Pancreas (tissue), 10 donors: ENCODE data around the gene MINDY2. TPM values are rescaled to one million over a fixed set of nuclear protein-coding genes. Genes with fewer than 3 reads are reported as not detected.

Experiments used
- ATAC-seq, 4 donors: fragments of 200-7000 bp; cut with Tn5 transposase; one replicate each; pipeline versions ENCODE4 v1.8.0 to v1.9.1; 2020; ENCODE audit warnings: mild to moderate bottlenecking in 4 of 4, moderate library complexity in 4 of 4
- DNase-seq, 6 donors: peaks; one replicate each; pipeline ENCODE4 v3.0.0-alpha.2; 2020
- FAIRE-seq: peaks from 2 replicates; lab custom pipeline; 2012; peaks lifted over from hg19 to GRCh38; lab: Jason Lieb, UNC
- H3K27ac ChIP-seq, 4 donors: fragments of 200-600 bp; sonication (generic); 1 replicate in 3 of 4; 2 replicates in 1 of 4; pipeline versions ENCODE4 v1.5.0 to v1.8.0; 2020
- H3K27me3 ChIP-seq, 4 donors: fragments of 200-600 bp; one replicate each; pipeline ENCODE4 v1.8.0; 2021
- H3K36me3 ChIP-seq, 3 donors: fragments of 200-600 bp; sonication (generic) in 1 of 3; one replicate each; pipeline versions ENCODE4 v1.5.0 to v1.8.0; 2020 to 2021
- H3K4me1 ChIP-seq, 3 donors: fragments of 200-600 bp; one replicate each; pipeline ENCODE4 v1.8.0; 2021
- H3K4me3 ChIP-seq, 4 donors: fragments of 200-600 bp; sonication (generic) in 2 of 4; one replicate each; pipeline versions ENCODE4 v1.5.0 to v1.8.0; 2020 to 2021
- H3K9me3 ChIP-seq, 4 donors: fragments of 200-600 bp; one replicate each; pipeline ENCODE4 v1.8.0; 2021
- CTCF ChIP-seq, 4 donors: fragments of 200-600 bp; sonication (generic) in 3 of 4; IDR thresholded peaks; one replicate each; pipeline versions ENCODE4 v1.5.0 to v1.8.0; 2021; ENCODE audit warnings: antibody characterized with exemption in 4 of 4
- WGBS, 2 donors: extraction: QIAGEN DNeasy Blood & Tissue Kit; methylation state at CpG; one replicate each; pipeline ENCODE4 v1.1.7; 2013; 5-methylcytosine and 5-hydroxymethylcytosine counted together
- intact Hi-C, 3 donors: fragments of 100-400 bp; cut with DNase I; formaldehyde crosslinking; loops; one replicate each; pipeline versions ENCODE4 v1.11.1 to v1.14.2; 2022
- polyA plus RNA-seq, 2 donors: library from polyadenylated mRNA; stranded (reverse); fragments of 200-250 nt; gene quantifications; one replicate each; pipeline ENCODE4 v1.2.3, GENCODE V29; 2013
- total RNA-seq, 6 donors: library from RNA; stranded (reverse); fragmentation: NEBNext Ultra II Directional in 4 of 6; extraction: Animal tissue kit (Norgen Biotek cat#: 25700) in 4 of 6; gene quantifications; one replicate each; pipeline versions ENCODE4 v1.2.1 to v1.2.4, GENCODE V29; 2021 to 2023
- donor health status: healthy with polysubstance abuse.
- donor health status: DM: no; HTN: no; CAD: no; lungs with moderate emphysema.
- donor health status: DM: no; HTN: no; CAD: no.
- donor health status: control.
- donor health status: control.
- donor health status: Bipolar disorder and iron deficiency.
- donor health status: DM: yes; HTN: yes; CAD: no.
- donor health status: DM: no; HTN: no; CAD: no.
- donor health status: DM: no; HTN: no; CAD: no.
- donor health status: DM: yes; HTN: yes; CAD: no.

MINDY2 gene
- total and polyA plus RNA-seq, 8 donors: 2.8 to 11.6 (median 5.7) TPM

GRCh38 chr15:58738046-58738707 lies 32.9 kb upstream of the MINDY2 start:
- Histone ChIP-seq H3K4me3 (no peak overlapping the region), H3K27me3 (no peaks in the 10 kb centered on the region), H3K4me1 (peaks cover 0 to 17% (median 0%) of the 10 kb centered on the region in 3 donors), H3K27ac (no peak overlapping the region), H3K36me3 (no peaks in the 10 kb centered on the region), H3K9me3 (no peaks in the 10 kb centered on the region)
- ATAC-seq: peak in 3 of 4 donors; percentile 44 to 70 (median 52)
- no peak for FAIRE-seq
- no peak for TF ChIP-seq CTCF (IDR thresholded peaks at IDR 0.05)
- DNase-seq: no peak
- intact Hi-C loops: no loop called here
- 70 to 71% methylated on average over 1 of the region's 1 CpG for WGBS, 2 donors

- 90 to 91% methylated on average over 4 of the region's 4 CpGs for WGBS, 2 donors
- FAIRE-seq (no peak), ATAC-seq (no peak), DNase-seq (no peak)
- Histone ChIP-seq H3K9me3 (no peaks in the 10 kb centered on the region), H3K4me1 (peaks cover 0 to 17% (median 0%) of the 10 kb centered on the region in 3 donors), H3K27ac (no peak overlapping the region), H3K27me3 (no peaks in the 10 kb centered on the region), H3K36me3 (no peaks in the 10 kb centered on the region), H3K4me3 (no peak overlapping the region)
- TF ChIP-seq CTCF (IDR thresholded peaks at IDR 0.05): no peak
- intact Hi-C loops: no loop called here
These were observed 30.7 kb upstream of the MINDY2 start for GRCh38 chr15:58740436-58740835.

GRCh38 chr15:58741032-58741431 lies 30.1 kb upstream of the MINDY2 start:
- intact Hi-C loops: no loop called here
- H3K9me3 ChIP-seq: no peaks in the 10 kb centered on the region
- no peak overlapping the region for H3K27ac ChIP-seq
- H3K4me1 ChIP-seq: peaks cover 0 to 17% (median 0%) of the 10 kb centered on the region in 3 donors
- ATAC-seq: no peak
- DNase-seq: no peak
- FAIRE-seq: no peak
- no peak for TF ChIP-seq CTCF (IDR thresholded peaks at IDR 0.05)
- H3K4me3 ChIP-seq: no peak overlapping the region
- no peaks in the 10 kb centered on the region for H3K27me3 ChIP-seq
- 76 to 78% methylated on average over 2 of the region's 2 CpGs for WGBS, 2 donors
- no peaks in the 10 kb centered on the region for H3K36me3 ChIP-seq

GRCh38 chr15:58742022-58742813 lies 28.9 kb upstream of the MINDY2 start:
- H3K9me3 ChIP-seq: no peaks in the 10 kb centered on the region
- 77 to 82% methylated on average over 8 of the region's 8 CpGs for WGBS, 2 donors
- intact Hi-C loops: no loop called here
- no peak overlapping the region for H3K4me3 ChIP-seq
- no peak for FAIRE-seq
- DNase-seq: no peak
- no peaks in the 10 kb centered on the region for H3K27me3 ChIP-seq
- peaks cover 0 to 29% (median 2%) of the 10 kb centered on the region in 3 donors for H3K4me1 ChIP-seq
- peak in 2 of 4 donors; percentile 52 to 63 for ATAC-seq
- H3K36me3 ChIP-seq: no peaks in the 10 kb centered on the region
- no peak overlapping the region for H3K27ac ChIP-seq
- TF ChIP-seq CTCF (IDR thresholded peaks at IDR 0.05): no peak
